HG03558 (cell line): ENCODE data around the gene CFLAR.

Source experiments
- ATAC-seq: cut with Tn5 transposase; IDR thresholded peaks from one replicate; pipeline ENCODE4 v1.9.1; 2021; ENCODE audit warnings: moderate number of reproducible peaks; ENCODE audit not compliant: unreplicated experiment; ENCODE audit errors: extremely low read depth

Gene CFLAR

GRCh38 chr2:201204655-201205514, 88.9 kb downstream of the CFLAR start:
- ATAC-seq, result no peak

- no peak for ATAC-seq
Measured at GRCh38 chr2:201205515-201205849, 89.5 kb downstream of the CFLAR start.

DNA sequence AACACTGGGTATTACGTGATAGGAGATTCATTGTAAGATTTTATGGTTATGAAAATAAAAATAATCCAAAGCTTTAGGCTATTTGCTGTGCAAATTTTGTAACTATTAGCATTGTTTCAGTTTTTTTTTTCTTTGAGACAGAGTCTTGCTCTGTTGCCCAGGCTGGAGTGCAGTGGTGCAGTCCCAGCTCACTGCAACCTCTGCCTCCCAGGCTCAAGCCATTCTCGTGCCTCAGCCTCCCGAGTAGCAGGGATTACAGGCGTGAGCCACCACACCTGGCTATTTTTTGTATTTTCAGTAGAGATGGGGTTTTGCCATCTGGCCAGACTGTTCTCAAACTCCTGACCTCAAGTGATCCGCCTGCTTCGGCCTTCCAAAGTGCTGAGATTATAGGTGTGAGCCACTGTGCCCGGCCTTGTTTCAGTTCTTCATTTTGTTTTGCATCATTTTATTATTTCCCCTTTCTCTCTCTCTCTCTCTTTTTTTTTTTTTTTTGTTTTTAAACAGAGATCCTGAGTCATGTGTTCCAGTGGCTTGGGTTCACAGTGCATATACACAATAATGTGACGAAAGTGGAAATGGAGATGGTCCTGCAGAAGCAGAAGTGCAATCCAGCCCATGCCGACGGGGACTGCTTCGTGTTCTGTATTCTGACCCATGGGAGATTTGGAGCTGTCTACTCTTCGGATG, 92.7 kb downstream of the CFLAR start:
- peak; percentile 59 for ATAC-seq

DNA sequence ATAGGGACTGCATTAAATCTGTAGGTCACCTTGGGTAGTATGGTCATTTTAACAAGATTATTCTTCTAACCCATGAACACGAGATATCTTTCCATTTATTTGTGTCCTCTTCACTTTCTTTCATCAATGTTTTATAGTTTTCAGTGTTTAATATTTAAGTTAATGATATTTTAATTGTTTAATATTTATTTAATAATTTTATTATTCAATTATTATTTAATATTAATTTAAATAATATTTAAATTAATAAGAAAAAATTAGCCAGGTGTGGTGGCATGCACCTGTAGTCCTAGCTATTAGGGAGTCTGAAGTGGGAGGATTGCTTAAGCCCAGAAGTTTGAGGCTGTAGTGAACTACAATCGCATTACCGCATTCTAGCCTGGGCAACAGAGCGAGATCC, 100.0 kb downstream of the CFLAR start:
- no peak for ATAC-seq

DNA sequence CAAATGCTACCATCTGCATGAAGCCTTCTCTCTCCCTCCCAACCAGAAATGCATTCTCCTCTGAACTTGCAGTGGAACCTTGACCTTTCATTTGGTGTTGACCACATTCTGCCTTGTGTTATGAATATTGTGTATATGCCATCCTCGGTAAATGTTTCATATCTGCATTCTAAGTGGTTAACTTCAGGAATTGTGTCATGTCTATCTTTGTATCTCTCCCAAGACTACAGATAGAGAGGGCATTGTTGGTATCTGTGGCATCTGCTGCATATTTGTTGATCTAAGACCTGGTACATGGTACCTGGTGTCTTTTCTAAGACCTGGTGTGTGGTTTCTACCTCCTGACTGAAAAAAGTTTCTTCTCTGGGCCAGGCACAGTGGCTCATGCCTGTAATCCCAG, 101.0 kb downstream of the CFLAR start:
- ATAC-seq, result no peak

GRCh38 chr2:201218780-201219179, 102.8 kb downstream of the CFLAR start:
- ATAC-seq, result no peak

DNA sequence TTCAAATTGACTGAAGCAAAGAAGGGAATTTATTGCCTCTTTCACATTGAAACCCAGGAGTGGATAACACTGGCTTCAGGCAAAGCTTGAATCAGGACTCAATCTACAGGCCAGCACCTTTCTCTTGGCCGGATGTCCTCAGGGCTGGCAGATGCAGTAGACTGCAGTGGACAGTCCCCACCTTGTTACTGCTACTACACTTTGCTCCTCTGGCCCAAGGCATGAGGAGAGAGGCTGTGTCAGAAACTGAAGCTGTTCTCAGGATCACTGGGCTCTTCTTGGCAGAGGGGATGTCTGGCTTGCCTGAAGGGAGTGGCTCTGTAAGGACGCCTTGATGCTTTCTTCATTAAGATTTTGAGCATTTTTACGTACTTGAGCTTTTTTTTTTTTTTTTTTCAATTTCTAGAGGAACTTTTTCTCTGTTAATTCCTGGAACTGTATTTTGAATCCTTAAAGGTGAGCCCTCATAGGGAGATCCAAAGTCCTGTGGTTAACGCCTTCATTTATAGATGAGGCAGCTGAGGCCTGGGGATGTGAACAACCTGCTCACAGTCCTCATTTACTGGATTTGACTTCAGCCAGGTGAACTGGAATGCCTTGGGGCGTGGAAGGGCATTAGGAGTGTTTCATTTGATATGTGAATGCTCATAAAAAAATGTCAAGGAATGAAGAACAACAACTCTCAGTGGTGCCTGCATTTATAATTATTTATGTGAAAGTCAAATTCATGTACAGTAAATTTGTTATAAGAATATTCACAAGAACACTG, 103.5 kb downstream of the CFLAR start:
- no peak for ATAC-seq

DNA sequence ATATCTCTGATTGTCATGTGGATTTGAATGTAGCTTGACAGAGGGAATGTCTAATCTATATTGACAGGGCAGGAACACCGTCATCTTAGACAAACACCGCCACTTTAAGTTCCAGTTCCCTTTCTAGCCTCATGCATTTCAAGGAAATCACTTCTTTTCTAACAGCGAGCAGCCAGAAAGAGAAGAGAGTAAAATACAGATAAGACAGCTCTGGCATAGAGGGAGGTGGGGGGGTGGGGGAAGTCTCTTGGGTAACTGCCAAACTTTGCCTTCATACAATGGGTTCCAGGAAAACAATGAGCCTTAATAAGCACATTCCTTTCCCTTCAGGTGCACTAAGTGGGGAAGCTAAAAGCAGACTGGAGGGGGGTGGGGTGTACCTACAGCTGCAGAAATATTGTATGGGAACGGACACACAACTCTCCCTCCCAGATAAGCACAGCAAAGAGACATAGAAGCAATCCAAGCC, 104.2 kb downstream of the CFLAR start:
- no peak for ATAC-seq

DNA sequence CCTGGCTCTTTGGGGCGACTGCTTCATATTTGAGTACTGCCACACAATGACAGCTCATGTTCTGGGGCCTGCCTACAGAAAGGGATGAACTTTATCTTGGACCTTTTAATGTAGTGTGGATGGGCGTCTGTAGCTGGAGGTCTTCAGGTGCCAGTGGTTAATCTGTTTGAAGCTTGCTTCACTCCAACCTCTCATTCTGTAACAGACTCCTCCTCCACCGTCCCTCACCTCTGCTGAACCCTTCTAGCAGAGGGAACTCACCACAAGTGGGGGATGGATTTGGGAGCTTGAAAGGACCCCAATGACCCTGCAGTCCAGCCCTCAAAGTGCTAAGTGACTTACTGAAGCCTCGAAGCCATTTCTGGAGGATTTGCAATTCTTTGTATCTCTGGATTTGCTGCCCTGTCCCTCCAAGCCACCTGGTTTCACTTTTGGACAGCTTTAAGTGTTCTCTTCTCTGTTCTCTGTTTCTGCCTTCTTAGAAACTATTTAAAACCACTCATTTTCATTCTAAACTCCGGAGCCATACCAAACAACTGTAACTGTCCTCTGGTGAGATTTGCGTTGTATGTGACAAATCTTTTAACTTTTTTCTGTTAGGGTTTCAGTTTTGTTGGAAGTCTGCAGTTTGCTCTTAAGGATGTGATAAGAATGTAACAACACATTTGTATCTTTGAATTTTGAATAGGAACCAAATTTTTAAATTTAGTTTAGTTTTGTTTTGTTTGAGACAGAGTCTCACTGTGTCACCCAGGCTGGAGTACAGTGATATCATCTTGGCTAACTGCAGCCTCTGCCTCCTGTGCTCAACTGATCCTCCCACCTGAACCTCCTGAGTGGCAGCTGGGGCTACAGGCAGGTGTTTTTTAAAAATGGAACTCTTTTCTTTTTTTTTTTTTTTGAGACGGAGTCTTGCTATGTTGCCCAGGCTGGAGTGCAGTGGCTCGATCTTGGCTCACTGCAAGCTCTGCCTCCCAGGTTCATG, 107.4 kb downstream of the CFLAR start:
- peak; percentile 79 for ATAC-seq
